PC-3 (cell line): Measurements from ENCODE around the gene PAPSS1. TPM values are rescaled to one million over a fixed set of nuclear protein-coding genes. Genes with fewer than 3 reads are reported as not detected.

ENCODE experiments used
- ATAC-seq: fragments of 200-7000 bp; cut with Tn5 transposase; 2 replicates; pipeline ENCODE4 v1.9.1; 2020; ENCODE audit warnings: mild to moderate bottlenecking, moderate library complexity
- BruUV-seq: library from RNA; stranded (reverse); fragments of 400-500 nt; replicated peaks from 2 replicates; lab custom pipeline; 2021; lab: Mats Ljungman, UMichigan
- CTCF ChIA-PET: fragments of 300-600 bp; sonication (Branson Sonifier 250); formaldehyde crosslinking; loops from one replicate; lab custom pipeline; 2022; ENCODE audit warnings: antibody characterized with exemption; lab: Charles Lee
- POLR2A ChIA-PET: fragments of 300-600 bp; sonication (Branson Sonifier 250); formaldehyde crosslinking; loops from one replicate; lab custom pipeline; 2022; ENCODE audit warnings: antibody characterized with exemption; ENCODE audit not compliant: unreplicated experiment; lab: Charles Lee
- DNase-seq: peaks from one replicate; pipeline ENCODE4 v3.0.0-alpha.2; 2015
- H2AFZ ChIP-seq: fragments of 300-600 bp; sonication (generic); 2 replicates; pipeline ENCODE4 v1.6.0; 2016; ENCODE audit warnings: antibody characterized with exemption, low read length
- H3F3A ChIP-seq: fragments of 300-600 bp; sonication (generic); one replicate; pipeline ENCODE4 v1.6.0; 2017; ENCODE audit warnings: antibody characterized with exemption, low read length, control low read depth, mild to moderate bottlenecking; ENCODE audit not compliant: unreplicated experiment
- H3K27ac ChIP-seq: fragments of 300-600 bp; sonication (generic); 2 replicates; pipeline ENCODE4 v1.5.1; 2016; ENCODE audit warnings: mild to moderate bottlenecking, low read length
- H3K27me3 ChIP-seq: fragments of 300-600 bp; sonication (generic); 2 replicates; pipeline ENCODE4 v1.6.1; 2016; ENCODE audit warnings: low read length, mixed read lengths
- H3K36me3 ChIP-seq: fragments of 300-600 bp; sonication (generic); 2 replicates; pipeline ENCODE4 v1.6.1; 2016; ENCODE audit warnings: low read depth, mixed run types, low read length, mixed read lengths
- H3K4me1 ChIP-seq: fragments of 300-600 bp; sonication (generic); 2 replicates; pipeline ENCODE4 v1.5.1; 2016; ENCODE audit warnings: low read length; ENCODE audit not compliant: insufficient read depth
- H3K4me2 ChIP-seq: fragments of 300-600 bp; sonication (generic); 2 replicates; pipeline ENCODE4 v1.6.0; 2016; ENCODE audit warnings: low read length
- H3K4me3 ChIP-seq: fragments of 300-600 bp; sonication (generic); 2 replicates; pipeline ENCODE4 v1.5.1; 2016; ENCODE audit warnings: mild to moderate bottlenecking, low read length, mixed read lengths
- H3K79me2 ChIP-seq: fragments of 300-600 bp; sonication (generic); 2 replicates; pipeline ENCODE4 v1.6.1; 2017; ENCODE audit warnings: low read length, mixed read lengths
- H3K9ac ChIP-seq: fragments of 300-600 bp; sonication (generic); 2 replicates; pipeline ENCODE4 v1.6.0; 2016; ENCODE audit warnings: mild to moderate bottlenecking, low read length
- H3K9me2 ChIP-seq: fragments of 300-600 bp; sonication (generic); replicated peaks from 2 replicates; pipeline ENCODE4 v1.6.1; 2016; ENCODE audit warnings: mixed run types, low read length, mixed read lengths
- H3K9me3 ChIP-seq: fragments of 300-600 bp; sonication (generic); 2 replicates; pipeline ENCODE4 v1.6.1; 2016; ENCODE audit warnings: low read length, mixed read lengths
- H4K20me1 ChIP-seq: fragments of 300-600 bp; sonication (generic); 2 replicates; pipeline ENCODE4 v1.6.1; 2016; ENCODE audit warnings: low read length, mixed read lengths
- EZH2 ChIP-seq: fragments of 300-600 bp; sonication (generic); IDR thresholded peaks from one replicate; pipeline ENCODE4 v1.6.1; 2017; ENCODE audit warnings: antibody characterized with exemption, mild to moderate bottlenecking, low read length; ENCODE audit not compliant: unreplicated experiment
- EZH2phosphoT487 ChIP-seq: fragments of 300-600 bp; sonication (generic); IDR thresholded peaks from 2 replicates; pipeline ENCODE4 v1.6.1; 2018; ENCODE audit warnings: mild to moderate bottlenecking, antibody characterized with exemption, low read length, borderline replicate concordance
- intact Hi-C: fragments of 100-400 bp; cut with micrococcal nuclease; formaldehyde crosslinking; loops from 2 replicates; pipeline ENCODE4 v1.9.0; 2023
- total RNA-seq: library from RNA; depleted of rRNA; stranded (reverse); fragments of >200 nt; gene quantifications from 2 replicates; pipeline ENCODE4 v1.2.3, GENCODE V29; 2014
- TF ChIP-seq, protein P1 (sequence below): fragments of 300-600 bp; sonication (generic); conservative IDR thresholded peaks from 2 replicates; pipeline ENCODE4 v1.5.1; 2017; ENCODE audit warnings: antibody characterized with exemption, low read depth, mild to moderate bottlenecking, low read length

Gene PAPSS1
- total RNA-seq, 1 experiment from 2014 or later: 28.0 TPM

DNA sequence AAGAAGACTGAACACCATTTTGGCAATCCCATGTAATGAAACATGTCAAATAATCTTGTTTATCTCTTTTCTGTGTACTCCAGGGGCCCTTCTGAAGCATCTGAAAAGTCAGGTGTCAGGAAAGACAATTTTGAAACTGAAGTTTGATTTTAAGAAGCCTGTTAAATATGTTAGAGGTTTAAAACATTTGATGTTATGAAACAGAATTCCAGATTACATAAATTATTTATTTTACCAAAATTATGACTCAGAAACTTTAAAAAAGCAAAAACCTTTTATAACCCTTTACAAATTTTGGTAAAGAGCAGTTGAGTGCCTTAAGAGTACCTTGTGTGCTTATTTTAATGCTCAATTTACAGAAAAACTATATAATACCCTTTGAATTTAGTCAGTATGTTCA lies 130.8 kb downstream of the PAPSS1 start:
- DNase-seq (no peak), ATAC-seq (no peak)
- TF ChIP-seq EZH2: no peak
- TF ChIP-seq, protein P1, sequence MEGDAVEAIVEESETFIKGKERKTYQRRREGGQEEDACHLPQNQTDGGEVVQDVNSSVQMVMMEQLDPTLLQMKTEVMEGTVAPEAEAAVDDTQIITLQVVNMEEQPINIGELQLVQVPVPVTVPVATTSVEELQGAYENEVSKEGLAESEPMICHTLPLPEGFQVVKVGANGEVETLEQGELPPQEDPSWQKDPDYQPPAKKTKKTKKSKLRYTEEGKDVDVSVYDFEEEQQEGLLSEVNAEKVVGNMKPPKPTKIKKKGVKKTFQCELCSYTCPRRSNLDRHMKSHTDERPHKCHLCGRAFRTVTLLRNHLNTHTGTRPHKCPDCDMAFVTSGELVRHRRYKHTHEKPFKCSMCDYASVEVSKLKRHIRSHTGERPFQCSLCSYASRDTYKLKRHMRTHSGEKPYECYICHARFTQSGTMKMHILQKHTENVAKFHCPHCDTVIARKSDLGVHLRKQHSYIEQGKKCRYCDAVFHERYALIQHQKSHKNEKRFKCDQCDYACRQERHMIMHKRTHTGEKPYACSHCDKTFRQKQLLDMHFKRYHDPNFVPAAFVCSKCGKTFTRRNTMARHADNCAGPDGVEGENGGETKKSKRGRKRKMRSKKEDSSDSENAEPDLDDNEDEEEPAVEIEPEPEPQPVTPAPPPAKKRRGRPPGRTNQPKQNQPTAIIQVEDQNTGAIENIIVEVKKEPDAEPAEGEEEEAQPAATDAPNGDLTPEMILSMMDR: no peak
- TF ChIP-seq EZH2phosphoT487: no peak
- no peaks in the 10 kb centered on the region for H3K36me3 ChIP-seq
- H3K9me2 ChIP-seq: no peaks in the 10 kb centered on the region
- no peak overlapping the region for H3K4me3 ChIP-seq
- no peaks in the 10 kb centered on the region for H3K9me3 ChIP-seq
- H3K4me2 ChIP-seq: no peak overlapping the region
- no peaks in the 10 kb centered on the region for H3F3A ChIP-seq
- H3K27me3 ChIP-seq: no peaks in the 10 kb centered on the region
- ChIA-PET CTCF (no interaction called here), POLR2A (no interaction called here)
- H3K9ac ChIP-seq: no peak overlapping the region
- no peaks in the 10 kb centered on the region for H3K79me2 ChIP-seq
- intact Hi-C loops: no loop called here
- H2AFZ ChIP-seq: no peak overlapping the region
- no peaks in the 10 kb centered on the region for H4K20me1 ChIP-seq
- no TSS peak for BruUV-seq
- H3K27ac ChIP-seq: no peak overlapping the region
- no peaks in the 10 kb centered on the region for H3K4me1 ChIP-seq

DNA sequence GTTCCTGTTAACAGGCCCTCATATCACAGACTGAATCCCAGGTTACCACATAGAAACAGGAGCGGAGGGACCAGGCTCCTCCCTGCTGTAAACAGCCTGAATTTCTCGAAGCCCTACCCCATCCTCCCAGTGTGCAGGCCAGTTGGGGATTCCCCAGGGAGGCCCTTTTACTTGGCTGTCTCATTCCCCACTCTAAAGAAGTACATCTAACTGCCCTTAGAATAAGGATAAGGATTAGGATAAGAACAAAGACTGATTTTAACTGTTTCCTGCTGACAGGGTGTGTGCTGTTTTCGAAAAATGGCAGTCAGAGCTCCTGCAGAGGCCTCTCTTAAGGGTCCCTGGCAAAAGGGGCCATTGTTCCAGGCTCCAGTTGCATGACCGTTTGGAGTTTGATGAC lies 133.7 kb downstream of the PAPSS1 start:
- no peak overlapping the region for H2AFZ ChIP-seq
- no peaks in the 10 kb centered on the region for H3K4me1 ChIP-seq
- intact Hi-C loops: no loop called here
- H3K27ac ChIP-seq: no peak overlapping the region
- H3K4me3 ChIP-seq: no peak overlapping the region
- no peaks in the 10 kb centered on the region for H3K27me3 ChIP-seq
- DNase-seq: no peak
- no peak overlapping the region for H3K4me2 ChIP-seq
- BruUV-seq: no TSS peak
- TF ChIP-seq, protein P1: no peak
- TF ChIP-seq EZH2: no peak
- TF ChIP-seq EZH2phosphoT487: no peak
- no peaks in the 10 kb centered on the region for H3F3A ChIP-seq
- CTCF ChIA-PET: no interaction called here
- H3K9ac ChIP-seq: no peak overlapping the region
- no peaks in the 10 kb centered on the region for H3K79me2 ChIP-seq
- H3K9me3 ChIP-seq: no peaks in the 10 kb centered on the region
- H3K36me3 ChIP-seq: no peaks in the 10 kb centered on the region
- H3K9me2 ChIP-seq: no peaks in the 10 kb centered on the region
- ATAC-seq: no peak
- POLR2A ChIA-PET: no interaction called here
- no peaks in the 10 kb centered on the region for H4K20me1 ChIP-seq

- Histone ChIP-seq H3F3A (no peaks in the 10 kb centered on the region), H3K79me2 (no peaks in the 10 kb centered on the region)
- no peak for ATAC-seq
These were observed 140.9 kb downstream of the PAPSS1 start for GRCh38 chr4:107579099-107579498.

More at GRCh38 chr4:107579099-107579498, 140.9 kb downstream of the PAPSS1 start:
- POLR2A ChIA-PET: no interaction called here
- H3K4me1 ChIP-seq: peaks cover 18% of the 10 kb centered on the region
- intact Hi-C loops: no loop called here
- no peak overlapping the region for H3K9ac ChIP-seq
- CTCF ChIA-PET: no interaction called here
- H3K36me3 ChIP-seq: no peaks in the 10 kb centered on the region
- H3K4me2 ChIP-seq: no peak overlapping the region
- no peak for DNase-seq
- BruUV-seq: no TSS peak
- H3K9me2 ChIP-seq: no peaks in the 10 kb centered on the region
- H3K4me3 ChIP-seq: no peak overlapping the region
- TF ChIP-seq EZH2: no peak
- no peak for TF ChIP-seq EZH2phosphoT487
- TF ChIP-seq, protein P1: no peak
- no peak overlapping the region for H3K27ac ChIP-seq
- H4K20me1 ChIP-seq: no peaks in the 10 kb centered on the region
- H2AFZ ChIP-seq: no peak overlapping the region
- H3K9me3 ChIP-seq: no peaks in the 10 kb centered on the region
- H3K27me3 ChIP-seq: no peaks in the 10 kb centered on the region
